ENCODE measurements around the gene HARS1.

DNA sequence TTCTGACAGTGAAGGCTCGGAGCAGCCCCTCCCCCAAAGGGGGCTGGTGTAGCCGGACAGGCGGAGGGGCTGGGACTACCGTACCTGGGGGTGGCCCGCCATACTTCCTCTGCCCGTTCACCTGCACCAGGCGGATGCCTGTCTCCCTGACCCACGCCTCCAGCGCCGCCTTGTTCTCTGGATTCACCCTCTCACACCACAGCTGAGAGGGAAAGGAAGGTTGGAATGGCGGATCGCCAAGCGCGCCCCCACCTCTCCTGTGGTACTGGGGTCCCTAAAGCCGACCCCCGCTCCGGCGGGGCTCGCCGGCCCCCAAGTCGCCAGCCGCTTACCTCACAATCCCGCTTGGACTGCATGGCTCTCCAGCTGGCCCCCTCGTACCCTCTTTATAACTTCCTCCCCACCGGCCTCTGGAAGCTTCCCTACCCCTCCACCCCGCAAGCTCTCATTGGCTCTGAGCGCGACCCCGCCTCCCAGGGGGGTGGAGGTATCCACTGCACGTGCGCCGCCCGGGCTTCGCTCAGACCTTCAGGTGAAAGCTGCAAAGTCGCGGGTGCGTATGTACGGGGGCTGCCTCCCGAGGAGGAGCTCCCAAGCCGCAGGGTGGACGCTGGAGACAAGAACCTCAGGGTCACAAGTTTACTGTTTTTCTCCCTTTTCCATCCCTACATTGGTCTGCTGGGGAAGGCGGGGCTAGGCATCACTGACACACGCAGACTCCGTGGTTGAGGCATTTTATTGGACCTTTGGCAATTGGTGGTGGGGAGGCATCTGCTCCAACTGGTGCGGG is 17.8 kb downstream of the HARS1 start, which contains the start of gene DND1:
- TF ChIP-seq CTCF (optimal IDR thresholded peaks at IDR 0.05 in 1 of 3, IDR thresholded peaks at IDR 0.05 in 1 of 3, conservative IDR thresholded peaks at IDR 0.05 in 1 of 3; ENCODE audit: extremely low read depth in 1 of 3, insufficient read depth in 2 of 3, low read length in 3 of 3) = no peak
- no peak for TF ChIP-seq EZH2 (IDR thresholded peaks at IDR 0.05; ENCODE audit: low read length)

All from keratinocyte (primary cell).